ENCODE data around the gene S100A1. TPM values are rescaled to one million over a fixed set of nuclear protein-coding genes. Genes with fewer than 3 reads are reported as not detected.
A peak's percentile ranks its signal among the peaks of the same experiment; 100 is the strongest.

Gene S100A1
- total RNA-seq, 1 experiment from 2014 or later = not detected

GRCh38 chr1:153649137-153649862, 21.1 kb downstream of the S100A1 start:
- Histone ChIP-seq H3K79me1 (ENCODE audit: insufficient read depth, low read depth, low read length, poor library complexity, severe bottlenecking) (no peaks in the 10 kb centered on the region), H4K5ac (ENCODE audit: insufficient read length, low read depth, low read length) (no peak overlapping the region), H2AFZ (ENCODE audit: low read length) (no peak overlapping the region), H2BK5ac (ENCODE audit: insufficient read length, low read length) (no peak overlapping the region), H3K56ac (ENCODE audit: insufficient read length, low read depth, low read length) (no peak overlapping the region), H3K18ac (ENCODE audit: insufficient read length, low read depth, low read length) (no peak overlapping the region), H3T11ph (ENCODE audit: low read length) (no peak overlapping the region), H3K27ac (ENCODE audit: insufficient read length, low read depth, low read length) (no peak overlapping the region), H4K8ac (replicated peaks; ENCODE audit: insufficient read length, low read depth, low read length) (no peak overlapping the region), H3K4ac (ENCODE audit: low read depth, low read length) (no peak overlapping the region), H3K9ac (ENCODE audit: extremely low read depth, insufficient read length, low read length) (no peak overlapping the region), H3K27me3 (ENCODE audit: insufficient read depth, low read length) (no peaks in the 10 kb centered on the region), H2BK12ac (ENCODE audit: insufficient read length, low read depth, low read length) (no peak overlapping the region), H2BK20ac (ENCODE audit: low read depth, low read length, poor library complexity, severe bottlenecking) (no peak overlapping the region), H3K79me2 (ENCODE audit: insufficient read depth, low read length) (no peaks in the 10 kb centered on the region), H4K91ac (ENCODE audit: insufficient read length, low read depth, low read length) (no peak overlapping the region), H4K20me1 (ENCODE audit: control insufficient read depth, insufficient read depth, insufficient read length) (no peaks in the 10 kb centered on the region), H3K4me1 (ENCODE audit: insufficient read depth, low read length) (no peaks in the 10 kb centered on the region), H3K23ac (ENCODE audit: insufficient read length, low read depth, low read length) (no peak overlapping the region), H2BK120ac (ENCODE audit: low read depth, low read length, poor library complexity, severe bottlenecking) (no peak overlapping the region), H3K14ac (ENCODE audit: insufficient read depth, low read length) (no peak overlapping the region), H3K23me2 (ENCODE audit: insufficient read length, low read depth, low read length, poor library complexity, severe bottlenecking) (no peaks in the 10 kb centered on the region), H2BK15ac (ENCODE audit: low read depth, low read length) (no peak overlapping the region), H2AK5ac (ENCODE audit: insufficient read length, low read length) (no peak overlapping the region), H3K9me3 (ENCODE audit: control insufficient read depth, low read depth, low read length) (no peaks in the 10 kb centered on the region), H3K4me2 (ENCODE audit: insufficient read depth, insufficient read length, low read length) (no peak overlapping the region)
- no CpG with 5 or more reads among the region's 3 CpGs for WGBS (ENCODE audit: extremely low coverage, insufficient read length, low lambda C conversion rate)
- H3K36me3 Mint-ChIP-seq (ENCODE audit: insufficient read depth in 1 of 3, low read depth in 3 of 3) = peaks cover 12 to 25% (median 23%) of the 10 kb centered on the region in 3 experiments; a peak in 6 of 7 replicates
- TF ChIP-seq CTCF (conservative IDR thresholded peaks at IDR 0.05) = no peak
- H3K9me3 Mint-ChIP-seq = no peaks in the 10 kb centered on the region
- peak overlapping the region; percentile 8 to 25 (median 18); a peak in 2 of 7 replicates for H3K27ac Mint-ChIP-seq
- peaks cover 6% of the 10 kb centered on the region in 2 experiments for H3K4me1 Mint-ChIP-seq
- no peak for DNase-seq
- H3K4me3 Mint-ChIP-seq = no peak overlapping the region; a peak in 1 of 5 replicates
- peaks cover 4% of the 10 kb centered on the region; the same call in 1 of the 2 replicates for H3K27me3 Mint-ChIP-seq (ENCODE audit: low read depth)

Data from H9 (cell line).